ENCODE results near the gene SUN3. TPM values are rescaled to one million over a fixed set of nuclear protein-coding genes. Genes with fewer than 3 reads are reported as not detected.

SUN3 gene
- not detected in 2 replicates for total RNA-seq (2021)
- long read RNA-seq: 0 reads

- no peak within 1 kb of the TSS for H3K23ac ChIP-seq (ENCODE audit: insufficient read length, low read depth, low read length)
- no peaks in the 10 kb centered on the region for H3K4me1 ChIP-seq (ENCODE audit: insufficient read depth, low read length)
- H3K27ac ChIP-seq (ENCODE audit: insufficient read length, low read depth, low read length): no peak within 1 kb of the TSS
- H4K91ac ChIP-seq (ENCODE audit: insufficient read length, low read depth, low read length): no peak within 1 kb of the TSS
- no peaks in the 10 kb centered on the region for H3K9me3 ChIP-seq (ENCODE audit: control insufficient read depth, low read depth, low read length)
- no peak within 1 kb of the TSS for H2BK20ac ChIP-seq (ENCODE audit: low read depth, low read length, poor library complexity, severe bottlenecking)
- H3K79me1 ChIP-seq (ENCODE audit: insufficient read depth, low read depth, low read length, poor library complexity, severe bottlenecking): no peaks in the 10 kb centered on the region
- H3T11ph ChIP-seq (ENCODE audit: low read length): no peak within 1 kb of the TSS
- H3K23me2 ChIP-seq (ENCODE audit: insufficient read length, low read depth, low read length, poor library complexity, severe bottlenecking): no peaks in the 10 kb centered on the region
- H2BK15ac ChIP-seq (ENCODE audit: low read depth, low read length): no peak within 1 kb of the TSS
- H2BK12ac ChIP-seq (ENCODE audit: insufficient read length, low read depth, low read length): no peak within 1 kb of the TSS
- no peak within 1 kb of the TSS for H2AK5ac ChIP-seq (ENCODE audit: insufficient read length, low read length)
- Mint-ChIP-seq H3K27ac (no peak within 1 kb of the TSS), H3K27me3 (ENCODE audit: low read depth) (peaks cover 16% of the 10 kb centered on the region), H3K4me3 (no peak within 1 kb of the TSS), H3K4me1 (no peaks in the 10 kb centered on the region), H3K36me3 (ENCODE audit: insufficient read depth in 1 of 3, low read depth in 3 of 3) (no peaks in the 10 kb centered on the region), H3K9me3 (no peaks in the 10 kb centered on the region)
- no peaks in the 10 kb centered on the region for H3K79me2 ChIP-seq (ENCODE audit: insufficient read depth, low read length)
- H3K9ac ChIP-seq (ENCODE audit: extremely low read depth, insufficient read length, low read length): no peak within 1 kb of the TSS
- H4K8ac ChIP-seq (replicated peaks; ENCODE audit: insufficient read length, low read depth, low read length): no peak within 1 kb of the TSS
- no peak within 1 kb of the TSS for H2AFZ ChIP-seq (ENCODE audit: low read length)
- no peaks in the 10 kb centered on the region for H4K20me1 ChIP-seq (ENCODE audit: control insufficient read depth, insufficient read depth, insufficient read length)
- DNase-seq: no peak
- H4K5ac ChIP-seq (ENCODE audit: insufficient read length, low read depth, low read length): no peak within 1 kb of the TSS
- H3K56ac ChIP-seq (ENCODE audit: insufficient read length, low read depth, low read length): no peak within 1 kb of the TSS
- no peaks in the 10 kb centered on the region for H3K27me3 ChIP-seq (ENCODE audit: insufficient read depth, low read length)
- no peak within 1 kb of the TSS for H3K4me2 ChIP-seq (ENCODE audit: insufficient read depth, insufficient read length, low read length)
- no CpG with 5 or more reads among the region's 6 CpGs for WGBS (ENCODE audit: extremely low coverage, insufficient read length, low lambda C conversion rate)
- H3K14ac ChIP-seq (ENCODE audit: insufficient read depth, low read length): no peak within 1 kb of the TSS
- H2BK5ac ChIP-seq (ENCODE audit: insufficient read length, low read length): no peak within 1 kb of the TSS
- no peak within 1 kb of the TSS for H2BK120ac ChIP-seq (ENCODE audit: low read depth, low read length, poor library complexity, severe bottlenecking)
- TF ChIP-seq CTCF (conservative IDR thresholded peaks at IDR 0.05): no peak
- no peak within 1 kb of the TSS for H3K4ac ChIP-seq (ENCODE audit: low read depth, low read length)
- H3K18ac ChIP-seq (ENCODE audit: insufficient read length, low read depth, low read length): no peak within 1 kb of the TSS
Measured at GRCh38 chr7:48028938-48029337, at the start of gene SUN3. TSS of gene SUN3 (minus strand) at chr7:48029107. CDS start at chr7:48028938, 169 bp downstream.
